GM21576 (cell line): ENCODE results near the gene CCDC182.

Source experiments
- ATAC-seq: cut with Tn5 transposase; IDR thresholded peaks from one replicate; pipeline ENCODE4 v1.9.1; 2021; ENCODE audit warnings: mild to moderate bottlenecking, moderate library complexity; ENCODE audit not compliant: unreplicated experiment

The CCDC182 gene

DNA sequence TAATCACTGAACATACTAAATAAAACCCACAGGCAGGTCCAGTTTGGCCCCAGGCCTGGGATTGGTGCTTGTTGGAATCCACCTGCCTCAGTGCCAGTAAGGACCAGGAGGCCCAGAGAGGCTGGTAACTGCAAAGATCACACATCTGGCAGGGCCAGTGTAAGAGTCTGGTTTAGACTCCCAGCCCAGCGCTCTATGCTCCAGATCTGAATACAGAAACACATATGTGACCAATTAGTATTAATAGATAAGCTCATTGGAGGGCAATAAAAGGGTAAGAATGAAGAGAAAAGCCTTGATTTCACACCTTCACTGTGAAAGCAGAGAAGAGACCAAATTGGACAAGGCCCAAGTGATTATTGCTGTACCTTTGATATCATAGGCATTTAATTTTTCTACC is 13.6 kb upstream of the CCDC182 start:
- no peak for ATAC-seq

DNA sequence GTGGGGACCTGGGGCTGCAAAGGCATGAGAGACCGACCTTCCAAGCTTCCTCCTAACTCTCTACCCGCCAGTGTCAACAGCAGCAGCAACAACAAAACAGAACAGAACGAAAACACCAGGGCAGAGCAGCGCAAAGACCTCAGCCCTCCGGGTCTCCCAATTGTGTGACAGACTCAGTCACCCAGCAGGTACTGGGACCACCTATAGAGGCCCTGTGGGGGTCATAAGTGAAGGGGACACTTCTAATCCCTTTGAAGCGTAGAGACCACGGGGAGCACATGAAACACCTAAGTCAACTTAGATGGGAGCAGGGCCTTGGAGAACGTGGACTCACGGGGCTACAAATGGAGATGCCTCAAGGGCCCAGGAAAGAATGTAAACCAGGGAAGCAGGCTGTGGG is 12.6 kb upstream of the CCDC182 start:
- ATAC-seq, result no peak

DNA sequence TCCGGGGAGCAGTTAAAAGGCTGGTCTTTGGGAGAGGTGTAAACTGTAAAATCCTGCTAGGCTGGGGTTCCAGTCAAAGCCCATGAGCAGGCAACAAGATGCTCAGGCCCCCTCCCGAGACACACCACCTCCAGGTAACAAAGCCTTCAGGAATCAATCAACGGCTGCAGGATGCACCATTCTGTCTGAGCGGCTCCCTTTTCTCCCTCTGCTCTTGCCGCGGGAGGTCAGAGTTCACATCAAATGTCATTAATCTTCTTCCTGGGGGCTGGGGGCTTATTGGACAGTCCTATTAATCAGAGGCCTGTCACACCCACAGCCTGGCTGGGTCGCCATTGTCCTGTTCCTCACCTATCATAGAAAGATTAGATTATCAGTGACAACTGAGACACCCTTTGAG is 11.9 kb upstream of the CCDC182 start:
- ATAC-seq, result no peak

DNA sequence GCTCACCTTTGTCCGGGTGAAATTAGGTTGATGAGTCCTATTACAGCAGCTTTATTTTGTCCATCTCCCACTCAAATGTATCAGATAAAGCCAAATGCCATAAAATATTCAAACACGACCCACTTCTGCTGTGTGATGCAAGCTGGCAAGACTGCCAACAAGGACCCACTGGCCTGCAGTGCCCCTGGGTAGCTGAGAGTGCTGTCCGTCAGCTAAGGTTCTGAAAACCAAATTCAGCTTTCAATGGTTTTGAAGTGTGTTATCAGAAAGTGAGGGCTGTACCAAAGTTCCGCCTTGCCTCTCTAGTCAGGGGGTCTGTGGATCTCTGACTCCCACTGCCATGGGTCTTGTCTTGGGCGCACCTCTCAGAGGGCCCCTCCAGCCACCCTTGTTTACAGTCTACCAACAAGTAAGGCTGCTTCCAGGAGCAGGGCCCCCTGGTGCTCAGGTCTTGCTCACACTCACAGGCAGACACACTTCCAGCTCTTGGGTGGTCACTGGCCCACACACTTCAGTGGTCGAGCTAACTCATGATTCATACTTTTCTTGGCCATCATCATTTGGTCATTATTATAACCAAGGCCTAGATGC is 10.5 kb upstream of the CCDC182 start:
- ATAC-seq, result no peak

DNA sequence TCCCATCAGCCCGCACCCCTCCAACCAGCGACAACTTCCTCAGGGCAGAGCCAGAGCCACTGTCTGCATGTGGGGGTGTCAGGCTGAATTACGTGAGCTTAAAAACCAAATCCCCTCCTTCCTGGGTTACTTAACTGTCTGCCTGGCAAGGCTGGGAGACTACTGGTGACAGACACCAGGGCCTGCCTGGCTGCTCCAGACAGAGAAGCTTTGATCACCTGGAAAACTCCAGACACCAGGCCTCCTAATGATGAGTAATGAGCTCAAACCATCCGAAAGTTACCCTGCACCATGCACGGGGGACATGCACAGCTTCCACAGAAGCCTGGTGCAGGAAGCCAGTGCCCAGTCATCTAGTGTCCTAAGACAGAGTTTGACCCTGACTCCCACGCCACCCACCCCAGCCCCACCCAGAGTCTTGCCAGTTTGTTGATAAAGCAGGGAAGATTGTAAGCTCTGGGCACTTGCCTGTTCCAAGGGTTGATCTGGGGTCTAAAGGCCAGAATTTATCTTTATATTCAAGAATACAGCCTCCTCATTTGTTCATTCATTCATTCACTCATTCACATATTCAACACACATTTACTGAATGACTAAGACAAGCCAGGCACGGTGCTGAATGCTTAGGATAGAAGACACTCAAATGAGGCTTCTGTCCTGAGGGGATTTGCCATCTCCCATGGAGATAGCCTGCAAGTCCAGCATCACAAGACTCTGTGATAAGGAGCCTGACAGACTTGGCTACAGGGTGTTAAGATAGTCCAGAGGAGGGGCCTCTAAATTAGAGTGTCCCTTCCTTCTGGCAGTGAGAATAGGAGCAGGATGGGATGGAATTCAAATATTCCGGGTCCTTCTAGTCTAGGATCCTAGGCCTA is 7.2 kb upstream of the CCDC182 start:
- ATAC-seq, result no peak

DNA sequence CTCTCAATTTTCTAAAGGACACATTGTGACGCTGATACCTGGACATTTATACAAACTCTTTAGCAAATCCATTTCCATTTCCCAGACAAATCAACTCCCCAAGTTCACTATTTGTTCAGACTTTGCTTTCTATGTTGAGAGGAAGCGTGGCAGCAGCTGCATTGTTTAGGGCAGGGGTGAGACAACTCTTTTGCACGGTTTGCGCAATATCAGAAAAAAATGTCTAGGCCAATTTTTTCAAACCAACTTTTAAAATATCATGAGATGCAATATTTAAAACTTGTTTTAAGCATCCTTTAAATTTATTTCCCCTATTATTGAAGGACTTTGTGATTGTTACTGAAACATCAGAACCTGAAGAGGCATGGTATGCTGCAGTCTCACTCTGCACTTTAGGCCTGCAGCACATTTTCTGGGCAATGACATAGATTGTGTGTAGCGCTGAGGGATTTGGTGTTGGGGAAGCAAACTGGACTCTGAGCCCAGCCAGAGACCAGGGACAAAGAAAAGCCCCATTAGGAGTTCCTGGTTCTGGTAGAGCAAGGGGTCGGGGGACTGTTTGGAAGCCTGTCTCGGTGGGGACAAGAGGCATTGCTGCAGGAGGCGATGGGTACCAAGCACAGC is 6.4 kb upstream of the CCDC182 start:
- ATAC-seq, result no peak

DNA sequence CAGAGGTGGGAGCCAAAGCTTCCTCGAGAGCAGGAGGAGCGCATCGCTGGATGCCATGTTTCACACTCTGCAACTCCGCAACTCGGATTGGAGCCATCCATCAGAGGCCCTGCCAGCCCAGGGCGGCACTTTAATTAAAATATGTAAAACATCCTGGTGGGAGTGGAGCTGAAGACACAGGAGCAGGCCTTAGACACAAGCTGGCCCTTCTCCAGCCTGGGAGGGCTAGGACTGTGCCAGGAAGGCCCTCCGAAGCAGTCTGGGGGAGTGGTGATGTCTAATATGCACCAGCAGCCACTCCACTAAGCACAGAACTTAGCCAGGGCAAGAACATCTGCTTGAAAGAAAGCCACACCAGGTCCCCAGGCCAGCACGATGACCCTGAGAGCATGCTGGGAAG is 5.8 kb upstream of the CCDC182 start:
- no peak for ATAC-seq

DNA sequence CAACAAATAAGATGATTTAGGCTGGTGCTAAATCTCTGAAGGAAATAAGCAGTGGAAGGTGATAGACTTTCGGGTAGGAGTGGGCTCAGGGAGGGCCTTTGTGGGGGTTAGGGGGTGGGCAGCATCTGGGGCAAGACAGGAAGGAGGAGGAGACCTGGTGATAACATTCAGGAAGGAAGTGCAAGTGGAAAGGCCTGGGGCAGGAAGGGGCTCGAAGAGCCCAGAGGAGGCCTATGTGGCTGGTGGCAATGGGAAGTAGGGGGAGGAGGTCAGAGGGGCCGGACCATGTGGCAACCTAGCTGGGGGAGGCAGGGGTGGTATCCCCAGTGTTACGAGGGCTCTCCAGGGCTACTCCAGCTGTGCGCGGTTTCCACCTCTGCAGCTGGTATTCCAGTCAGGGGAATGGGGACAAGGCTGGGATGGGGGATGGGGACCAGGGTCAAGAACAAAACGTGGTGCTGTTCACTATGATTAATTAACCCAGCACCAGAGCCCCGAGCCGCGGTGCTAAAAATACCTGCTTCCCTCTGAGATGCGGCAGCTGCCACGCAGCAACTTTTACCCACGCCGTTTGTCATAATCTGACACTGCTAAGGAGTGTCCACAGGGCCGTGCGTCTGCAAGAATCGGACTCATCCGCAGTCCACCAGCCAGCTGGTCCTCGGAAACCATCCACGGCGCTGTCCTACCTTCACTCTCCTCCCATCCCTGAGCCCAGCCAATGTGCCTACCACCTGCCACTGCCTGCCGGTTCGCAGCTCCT is 5.2 kb upstream of the CCDC182 start:
- no peak for ATAC-seq

DNA sequence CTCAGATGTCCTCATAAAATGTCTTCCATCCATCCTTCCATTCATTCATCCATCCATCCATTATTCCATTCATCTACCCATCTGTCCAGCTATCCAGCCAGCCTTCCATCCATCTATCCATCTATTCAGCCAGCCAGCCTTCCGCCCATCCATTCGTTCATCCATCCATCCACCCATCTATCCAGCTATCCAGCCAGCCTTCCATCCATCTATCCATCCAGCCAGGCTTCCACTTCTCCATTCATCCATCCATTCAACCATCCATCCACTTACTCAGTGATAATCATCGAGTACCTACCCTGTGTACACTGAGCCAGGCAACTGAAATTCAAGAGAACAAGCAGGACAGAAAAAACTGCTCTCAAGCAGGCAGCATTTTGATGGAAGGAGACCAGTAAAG is 4.6 kb upstream of the CCDC182 start:
- ATAC-seq, result no peak

DNA sequence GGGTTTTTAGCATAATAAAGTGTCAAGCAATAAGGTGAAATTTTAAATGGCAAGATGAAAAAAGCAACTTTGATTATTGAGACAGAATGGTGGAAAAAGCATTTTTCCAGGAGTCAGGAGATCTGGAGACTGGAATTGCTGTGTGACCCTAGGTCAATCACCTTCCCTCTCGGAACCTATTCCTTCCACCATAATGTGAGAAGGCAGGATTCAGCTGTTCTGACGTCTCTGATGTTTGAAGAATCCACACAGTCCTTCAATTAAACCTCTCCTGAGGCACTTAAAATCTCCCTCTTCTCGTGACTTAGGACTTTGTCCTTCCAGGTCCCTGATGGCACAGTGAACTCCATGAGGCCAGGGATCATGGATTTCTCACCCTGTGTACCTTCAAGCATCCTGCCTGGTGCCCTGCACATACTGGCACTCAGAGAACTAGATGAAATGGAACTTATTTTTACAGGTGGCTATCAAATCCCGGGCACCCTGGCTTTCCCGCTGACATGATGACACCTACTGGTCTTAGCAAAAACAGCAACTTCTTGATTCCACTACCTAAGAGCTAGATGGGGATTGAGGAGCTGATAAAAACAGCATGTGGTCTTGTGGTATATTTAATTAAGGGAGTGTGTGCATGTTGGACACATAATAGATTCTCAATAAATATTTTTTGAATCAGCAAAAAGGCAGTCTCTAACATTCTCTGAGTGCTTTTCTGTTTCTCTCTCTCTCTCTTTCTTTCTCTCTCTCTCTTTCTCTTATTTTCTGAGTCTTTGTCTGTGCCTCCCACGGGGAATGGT is 2.3 kb upstream of the CCDC182 start:
- ATAC-seq, result no peak

DNA sequence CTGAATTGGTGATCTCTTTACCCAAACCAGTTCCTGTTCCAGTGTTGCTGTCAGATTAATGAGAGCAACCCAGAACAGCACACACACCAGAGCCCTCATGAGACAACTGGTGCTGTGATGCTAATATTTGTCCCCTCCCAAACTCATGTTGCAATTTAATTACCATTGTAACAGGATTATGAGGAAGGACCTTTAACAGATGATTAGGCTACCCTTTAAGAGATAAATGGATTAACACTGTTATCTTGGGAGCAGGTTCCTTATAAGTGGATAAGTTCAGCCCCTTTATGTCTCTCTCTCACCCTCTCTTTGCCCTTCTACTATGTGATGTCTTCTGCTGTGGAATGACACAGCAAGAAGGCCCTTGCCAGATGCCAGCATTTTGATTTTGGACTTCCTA is 1.1 kb upstream of the CCDC182 start:
- ATAC-seq, result no peak

DNA sequence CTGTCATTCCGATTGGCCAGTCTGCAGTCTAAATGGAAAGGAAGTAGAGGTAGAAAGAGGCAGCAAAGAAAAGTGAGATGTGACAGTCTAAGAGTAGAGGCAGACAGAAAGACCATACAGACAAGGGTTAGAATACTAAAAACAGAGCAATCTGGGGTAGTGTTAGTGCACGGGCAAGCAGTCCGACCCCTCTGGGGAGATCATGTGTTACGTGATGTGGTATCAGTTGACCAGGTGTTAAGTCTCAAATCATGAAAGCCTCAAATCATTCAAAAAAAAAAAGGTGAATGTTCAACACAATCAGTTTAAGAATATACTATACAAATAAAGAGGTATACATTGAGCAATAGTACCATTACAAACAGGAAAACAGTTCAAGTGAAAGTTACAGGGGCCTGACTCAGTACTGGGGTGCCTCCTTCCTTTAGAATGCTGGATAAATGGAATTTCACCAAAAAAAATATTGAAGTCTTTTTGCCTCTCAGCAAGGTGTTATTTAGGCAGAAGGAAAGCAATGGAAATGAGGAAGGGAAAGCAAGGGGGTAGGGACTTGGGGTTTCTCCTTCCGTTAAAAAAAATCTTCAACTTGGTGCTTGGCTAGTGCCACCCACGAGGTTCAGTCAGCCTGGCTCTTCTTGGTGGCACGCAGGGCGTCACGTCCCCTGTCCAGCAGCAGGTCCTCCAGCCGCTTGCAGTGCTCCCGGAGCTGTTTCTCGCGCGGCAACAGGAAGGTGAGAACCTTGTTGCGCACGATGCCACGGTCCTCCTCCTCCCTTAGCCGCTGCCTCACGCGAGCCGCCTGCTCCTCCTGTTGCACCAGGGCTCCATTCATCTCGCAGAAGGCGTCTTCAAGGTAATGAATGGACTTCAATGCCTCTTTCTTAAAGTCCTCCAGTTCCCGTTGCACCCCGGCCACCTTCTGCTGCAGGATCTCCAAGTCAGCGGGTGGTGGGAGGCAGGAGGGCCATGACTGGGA is 616 bp downstream of the CCDC182 start:
- no peak for ATAC-seq

DNA sequence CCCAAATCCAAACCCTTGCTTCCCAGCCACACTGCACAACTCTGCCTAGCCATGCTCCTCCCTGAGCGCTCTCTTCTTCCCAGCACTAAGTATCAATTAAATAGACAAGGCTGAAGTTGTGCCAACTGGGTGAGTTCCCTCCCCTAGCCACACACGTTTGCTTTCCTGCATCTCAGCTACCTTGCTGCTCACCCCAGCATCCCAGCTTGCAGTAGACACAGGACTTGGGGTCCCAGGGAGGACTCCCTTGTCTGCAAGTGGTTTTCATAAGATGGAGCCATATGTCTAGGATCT is 4.9 kb downstream of the CCDC182 start:
- no peak for ATAC-seq

DNA sequence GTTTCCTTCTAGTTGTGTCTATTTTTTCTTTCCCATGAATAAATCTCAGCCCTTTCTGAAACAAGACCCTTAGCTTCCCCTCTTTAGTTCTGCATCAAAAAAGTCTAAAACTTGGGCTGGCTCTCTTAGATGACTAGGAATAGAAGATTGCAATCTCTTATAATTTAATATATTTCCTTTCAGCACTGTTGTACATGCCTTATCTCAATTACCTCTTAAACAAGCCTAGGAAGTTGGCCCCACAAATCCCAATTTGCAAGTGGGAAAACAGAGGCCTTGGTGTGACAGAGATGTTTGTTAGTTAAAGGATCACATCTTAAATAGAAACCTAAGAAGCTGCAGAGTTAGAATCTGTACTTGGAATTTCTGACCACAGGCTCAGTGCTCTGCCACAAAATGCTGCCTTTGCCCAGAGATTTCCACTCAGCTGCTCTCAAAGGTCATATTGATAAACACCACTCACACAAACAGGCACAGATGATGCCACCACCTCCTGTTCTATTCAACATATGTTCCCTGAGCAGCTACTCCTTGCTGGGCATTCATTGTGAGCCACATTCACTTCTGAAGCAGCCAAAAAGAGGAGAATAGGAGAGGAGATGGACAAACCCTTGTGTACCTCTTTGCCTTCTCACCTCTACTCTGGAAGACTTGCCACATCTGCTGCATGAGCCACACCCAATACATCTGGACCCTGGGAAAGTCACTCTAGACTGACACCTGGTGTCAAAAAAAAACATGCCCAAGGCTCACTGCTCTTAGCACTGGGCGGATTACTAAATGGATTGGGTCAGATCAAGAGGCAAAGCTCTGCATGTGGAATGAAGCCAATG is 5.5 kb downstream of the CCDC182 start:
- peak; percentile 46 for ATAC-seq

DNA sequence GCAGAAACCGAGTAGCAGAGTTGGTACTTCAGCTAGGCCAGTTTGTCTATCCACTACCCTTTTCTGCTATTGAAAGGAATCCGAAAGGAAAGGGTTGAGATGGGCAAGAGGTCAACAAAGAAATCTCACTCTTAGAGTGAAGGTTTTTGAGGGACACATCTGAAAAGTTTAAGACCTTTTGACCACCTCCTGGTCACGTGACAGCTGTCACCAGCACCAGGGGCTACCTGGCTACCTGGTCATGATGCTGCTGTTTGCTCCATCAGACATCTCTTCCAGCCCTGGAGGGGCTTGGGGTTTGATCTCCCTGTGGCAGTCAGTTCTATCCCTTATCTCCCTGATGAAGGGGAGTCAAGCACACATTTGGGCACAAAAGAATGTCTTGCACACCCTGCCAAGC is 7.6 kb downstream of the CCDC182 start:
- no peak for ATAC-seq

DNA sequence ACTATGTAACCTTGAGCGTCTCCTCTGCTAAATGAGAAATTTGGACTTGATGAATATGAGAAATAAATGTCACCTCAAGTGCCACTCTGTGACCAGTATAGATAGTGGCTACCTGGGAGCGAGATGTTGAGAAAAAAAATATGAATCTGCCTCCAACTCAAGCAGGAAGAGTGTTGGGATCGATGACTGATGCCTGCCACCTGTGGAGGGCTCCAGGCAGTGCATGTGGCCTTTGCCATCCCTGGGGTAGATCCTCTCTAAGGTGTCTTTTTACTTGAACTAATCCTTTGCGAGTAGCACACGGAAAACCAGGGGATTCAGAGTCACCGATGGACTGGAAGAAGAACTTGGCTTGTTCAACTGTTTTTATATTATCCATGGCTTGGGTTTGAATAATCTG is 9.4 kb downstream of the CCDC182 start:
- ATAC-seq, result no peak

DNA sequence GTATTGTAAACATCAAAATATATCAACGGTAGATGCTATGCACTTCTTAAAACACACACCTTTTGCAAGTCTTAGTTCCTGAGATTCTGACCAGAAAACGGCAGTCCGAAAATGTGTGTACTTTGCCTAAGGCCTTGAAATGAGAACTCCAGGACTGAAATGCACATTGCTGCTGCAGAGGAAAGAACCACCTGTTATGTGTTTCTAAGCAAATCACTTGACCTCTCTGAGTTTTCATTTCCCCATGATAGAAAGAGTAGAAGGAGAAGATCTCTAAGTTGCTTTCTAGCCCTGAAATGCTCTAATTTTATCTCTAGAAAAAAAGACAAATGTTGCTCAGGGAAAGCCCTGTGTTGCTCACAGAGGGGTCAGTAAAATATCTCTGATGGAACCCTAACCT is 9.9 kb downstream of the CCDC182 start:
- no peak for ATAC-seq

DNA sequence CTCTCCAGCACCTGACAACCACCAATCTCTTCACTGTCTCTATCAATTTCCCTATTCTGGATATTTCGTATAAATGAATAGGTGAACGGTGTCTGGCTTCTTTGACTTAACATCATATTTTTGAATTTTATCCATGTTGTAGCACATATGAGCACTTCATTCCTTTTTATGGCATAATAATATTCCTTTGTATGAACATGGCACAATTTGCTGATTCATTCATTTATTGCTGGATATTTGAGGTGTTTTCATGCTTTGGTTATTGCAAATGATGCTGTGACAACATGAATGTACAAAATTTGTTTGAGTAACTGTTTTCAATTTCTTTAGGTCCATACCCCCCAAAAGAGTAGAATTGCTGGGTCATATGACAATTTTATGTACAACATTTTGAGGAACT is 12.0 kb downstream of the CCDC182 start:
- ATAC-seq, result no peak

DNA sequence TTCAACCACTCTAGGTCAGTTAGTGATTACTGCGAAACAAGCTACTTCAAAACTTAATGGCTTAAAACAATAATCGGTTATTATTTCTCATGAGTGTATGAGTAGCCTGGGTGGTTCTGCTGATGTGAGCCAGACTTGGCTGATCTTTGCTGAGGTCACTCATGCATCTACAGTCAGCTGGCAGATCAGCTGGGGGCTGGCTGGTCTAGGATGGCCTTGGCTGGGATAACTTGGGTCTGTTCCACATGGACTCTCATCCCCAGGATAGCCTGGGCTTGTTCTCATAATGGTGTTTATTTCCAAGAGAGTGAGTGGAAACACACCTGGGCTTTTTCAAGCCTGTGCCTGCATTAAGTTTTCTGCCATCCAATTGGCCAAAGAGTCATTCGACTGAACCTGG is 13.0 kb downstream of the CCDC182 start:
- no peak for ATAC-seq
